PC-9 (cell line): ENCODE measurements around the gene FCGR2B. TPM values are rescaled to one million over a fixed set of nuclear protein-coding genes. Genes with fewer than 3 reads are reported as not detected.

Source experiments
- BruUV-seq: library from RNA; stranded (reverse); fragments of 400-500 nt; replicated peaks from 2 replicates; lab custom pipeline; 2021; lab: Mats Ljungman, UMichigan
- CTCF ChIA-PET: fragments of 300-600 bp; sonication (Branson Sonifier 250); formaldehyde crosslinking; loops from one replicate; lab custom pipeline; 2022; ENCODE audit warnings: antibody characterized with exemption; lab: Charles Lee
- POLR2A ChIA-PET: fragments of 300-600 bp; sonication (Branson Sonifier 250); formaldehyde crosslinking; loops from one replicate; lab custom pipeline; 2022; ENCODE audit warnings: antibody characterized with exemption; ENCODE audit not compliant: unreplicated experiment; lab: Charles Lee
- DNase-seq, 2 experiments: peaks; one replicate each; pipeline versions ENCODE4 v3.0.0 to v3.0.0-alpha.2; 2015 to 2022; ENCODE audit warnings: mixed read lengths in 1 of 2
- H2AFZ ChIP-seq: fragments of 200-600 bp; sonication (generic); 2 replicates; pipeline ENCODE4 v1.8.1; 2017; ENCODE audit warnings: antibody characterized with exemption
- H3F3A ChIP-seq: fragments of 200-600 bp; sonication (generic); 2 replicates; pipeline ENCODE4 v1.8.1; 2017; ENCODE audit warnings: antibody characterized with exemption, mild to moderate bottlenecking, low read depth; ENCODE audit not compliant: insufficient read depth
- H3K27ac ChIP-seq: fragments of 200-600 bp; sonication (generic); 2 replicates; pipeline ENCODE4 v1.6.1; 2016; ENCODE audit warnings: mixed run types
- H3K27me3 ChIP-seq: fragments of 200-600 bp; sonication (generic); 2 replicates; pipeline ENCODE4 v1.6.1; 2016; ENCODE audit warnings: low read depth, mixed run types; ENCODE audit not compliant: insufficient read depth
- H3K36me3 ChIP-seq: fragments of 200-600 bp; sonication (generic); 2 replicates; pipeline ENCODE4 v1.6.1; 2016; ENCODE audit warnings: low read depth, mixed run types
- H3K4me1 ChIP-seq: fragments of 200-600 bp; sonication (generic); replicated peaks from 2 replicates; pipeline ENCODE4 v1.6.1; 2016; ENCODE audit warnings: mixed run types; ENCODE audit not compliant: insufficient read depth
- H3K4me2 ChIP-seq: fragments of 200-600 bp; sonication (generic); 2 replicates; pipeline ENCODE4 v1.6.1; 2017; ENCODE audit warnings: mixed run types
- H3K4me3 ChIP-seq: fragments of 200-600 bp; sonication (generic); 2 replicates; pipeline ENCODE4 v1.6.1; 2016; ENCODE audit warnings: mixed run types
- H3K79me2 ChIP-seq: fragments of 200-600 bp; sonication (generic); 2 replicates; pipeline ENCODE4 v1.6.1; 2017; ENCODE audit warnings: low read depth, mixed run types
- H3K9me2 ChIP-seq: fragments of 200-600 bp; sonication (generic); 2 replicates; pipeline ENCODE4 v1.8.1; 2017; ENCODE audit warnings: mild to moderate bottlenecking; ENCODE audit not compliant: insufficient read depth
- H3K9me3 ChIP-seq: fragments of 200-600 bp; sonication (generic); 2 replicates; pipeline ENCODE4 v1.8.1; 2016; ENCODE audit warnings: low read depth; ENCODE audit not compliant: insufficient read depth
- H4K20me1 ChIP-seq: fragments of 200-600 bp; sonication (generic); 2 replicates; pipeline ENCODE4 v1.8.1; 2017; ENCODE audit not compliant: insufficient read depth
- CTCF ChIP-seq: fragments of 200-600 bp; sonication (generic); conservative IDR thresholded peaks from 2 replicates; pipeline ENCODE4 v1.6.1; 2017; ENCODE audit warnings: mixed run types, antibody characterized with exemption, mild to moderate bottlenecking, moderate library complexity
- EZH2 ChIP-seq: fragments of 200-600 bp; sonication (generic); IDR thresholded peaks from 2 replicates; pipeline ENCODE4 v1.8.0; 2017; ENCODE audit warnings: antibody characterized with exemption, low read depth
- intact Hi-C: fragments of 100-400 bp; cut with micrococcal nuclease; formaldehyde crosslinking; loops from one replicate; pipeline ENCODE4 v1.10.0; 2022; ENCODE audit not compliant: unreplicated experiment
- total RNA-seq: library from RNA; stranded (reverse); gene quantifications from 2 replicates; pipeline ENCODE4 v1.2.3, GENCODE V29; 2021

The FCGR2B gene
- total RNA-seq, 1 experiment from 2014 or later: not detected

- no peak overlapping the region for H3K27ac ChIP-seq
- CTCF ChIA-PET: no interaction called here
- TF ChIP-seq CTCF (no peak), EZH2 (no peak)
Observed at GRCh38 chr1:161702250-161702649, 39.3 kb downstream of the FCGR2B start.

GRCh38 chr1:161705537-161705936 is 42.6 kb downstream of the FCGR2B start:
- no peaks in the 10 kb centered on the region for H3K79me2 ChIP-seq
- 0 out of 2 replicates have a peak, but pooled peaks cover 4% of the 10 kb centered on the region for H3K4me1 ChIP-seq
- ChIA-PET CTCF (no interaction called here), POLR2A (no interaction called here)
- BruUV-seq: no TSS peak
- H3K9me3 ChIP-seq: no peaks in the 10 kb centered on the region
- H3K36me3 ChIP-seq: no peaks in the 10 kb centered on the region
- H3F3A ChIP-seq: no peaks in the 10 kb centered on the region
- TF ChIP-seq EZH2 (no peak), CTCF (no peak)
- no peak for DNase-seq
- no peaks in the 10 kb centered on the region for H3K9me2 ChIP-seq
- H3K4me2 ChIP-seq: no peak overlapping the region
- H3K27ac ChIP-seq: no peak overlapping the region
- no peaks in the 10 kb centered on the region for H4K20me1 ChIP-seq
- no peaks in the 10 kb centered on the region for H3K27me3 ChIP-seq
- H2AFZ ChIP-seq: no peak overlapping the region
- no peak overlapping the region for H3K4me3 ChIP-seq
- intact Hi-C loops: no loop called here

More at GRCh38 chr1:161702250-161702649, 39.3 kb downstream of the FCGR2B start:
- Histone ChIP-seq H4K20me1 (no peaks in the 10 kb centered on the region), H3F3A (no peaks in the 10 kb centered on the region), H2AFZ (no peak overlapping the region), H3K27me3 (no peaks in the 10 kb centered on the region), H3K9me2 (no peaks in the 10 kb centered on the region), H3K79me2 (no peaks in the 10 kb centered on the region), H3K4me3 (no peak overlapping the region), H3K9me3 (no peaks in the 10 kb centered on the region), H3K4me1 (0 out of 2 replicates have a peak, but pooled peaks cover 4% of the 10 kb centered on the region), H3K4me2 (no peak overlapping the region), H3K36me3 (no peaks in the 10 kb centered on the region)
- intact Hi-C loops: no loop called here
- POLR2A ChIA-PET: no interaction called here
- BruUV-seq: no TSS peak
- no peak for DNase-seq

- Histone ChIP-seq H4K20me1 (no peaks in the 10 kb centered on the region), H3K27ac (no peak overlapping the region), H3K27me3 (no peaks in the 10 kb centered on the region), H3K36me3 (no peaks in the 10 kb centered on the region), H3K4me1 (0 out of 2 replicates have a peak, but pooled peaks cover 4% of the 10 kb centered on the region), H3K9me2 (no peaks in the 10 kb centered on the region), H3F3A (no peaks in the 10 kb centered on the region), H2AFZ (no peak overlapping the region), H3K4me3 (no peak overlapping the region), H3K79me2 (no peaks in the 10 kb centered on the region), H3K4me2 (no peak overlapping the region), H3K9me3 (no peaks in the 10 kb centered on the region)
- intact Hi-C loops: no loop called here
- no TSS peak for BruUV-seq
- TF ChIP-seq EZH2 (no peak), CTCF (no peak)
- DNase-seq: no peak
- CTCF ChIA-PET: no interaction called here
- POLR2A ChIA-PET: no interaction called here
Observed at GRCh38 chr1:161706113-161706481, 43.2 kb downstream of the FCGR2B start.
